WTC11 (cell line): ENCODE measurements around the gene UTP11. TPM values are rescaled to one million over a fixed set of nuclear protein-coding genes. Genes with fewer than 3 reads are reported as not detected.

Experiments
- ATAC-seq: fragments of 200-7000 bp; cut with Tn5 transposase; 2 replicates; pipeline ENCODE4 v1.10.0; 2021; ENCODE audit warnings: mild to moderate bottlenecking, moderate library complexity
- CTCF ChIA-PET: fragments of 300-600 bp; sonication (Branson Sonifier 250); formaldehyde crosslinking; loops from one replicate; lab custom pipeline; 2021; ENCODE audit warnings: antibody characterized with exemption; lab: Charles Lee
- POLR2A ChIA-PET: fragments of 350-600 bp; sonication (Branson Sonifier 250); formaldehyde crosslinking; loops from one replicate; lab custom pipeline; 2021; ENCODE audit warnings: antibody characterized with exemption; lab: Charles Lee
- DNase-seq: peaks from one replicate; pipeline ENCODE4 v3.0.0; 2021; ENCODE audit warnings: low spot score
- H3K27ac Mint-ChIP-seq: 2 replicates; pipeline ENCODE4 v1.8.0; 2021; ENCODE audit warnings: mixed read lengths
- H3K27me3 Mint-ChIP-seq: 2 replicates; pipeline ENCODE4 v1.8.0; 2021; ENCODE audit warnings: low read depth, mild to moderate bottlenecking, moderate library complexity, mixed read lengths
- H3K36me3 Mint-ChIP-seq: 2 replicates; pipeline ENCODE4 v1.8.0; 2021; ENCODE audit warnings: mixed read lengths
- H3K4me1 Mint-ChIP-seq: 2 replicates; pipeline ENCODE4 v1.8.0; 2022; ENCODE audit warnings: mixed read lengths
- H3K4me3 Mint-ChIP-seq: 2 replicates; pipeline ENCODE4 v1.8.0; 2021; ENCODE audit warnings: mild to moderate bottlenecking, moderate library complexity, mixed read lengths
- H3K9me3 Mint-ChIP-seq: 2 replicates; pipeline ENCODE4 v1.8.0; 2021; ENCODE audit warnings: mixed read lengths
- CREM ChIP-seq: sonication (generic); formaldehyde crosslinking; IDR thresholded peaks from 2 replicates; pipeline ENCODE4 v1.8.1; 2022; ENCODE audit warnings: mild to moderate bottlenecking, missing genetic modification reagents, moderate library complexity
- FOXK1 ChIP-seq: sonication (generic); formaldehyde crosslinking; IDR thresholded peaks from 2 replicates; pipeline ENCODE4 v1.8.0; 2022; ENCODE audit warnings: mild to moderate bottlenecking, moderate library complexity, missing genetic modification reagents
- FOXP1 ChIP-seq: sonication (generic); formaldehyde crosslinking; IDR thresholded peaks from 2 replicates; pipeline ENCODE4 v1.8.0; 2022; ENCODE audit warnings: missing genetic modification reagents, mild to moderate bottlenecking, moderate library complexity, borderline replicate concordance
- GABPB1 ChIP-seq: sonication (generic); formaldehyde crosslinking; IDR thresholded peaks from 2 replicates; pipeline ENCODE4 v1.8.1; 2023; ENCODE audit warnings: mild to moderate bottlenecking, missing genetic modification reagents
- GTF2I ChIP-seq: fragments of 250-450 bp; sonication (Bioruptor Pico); conservative IDR thresholded peaks from 2 replicates; pipeline ENCODE4 v1.4.0; 2021; ENCODE audit warnings: mild to moderate bottlenecking
- RORB ChIP-seq: fragments of 250-450 bp; sonication (Bioruptor Pico); IDR thresholded peaks from 2 replicates; pipeline ENCODE4 v1.9.0; 2021; ENCODE audit warnings: mild to moderate bottlenecking
- SMAD4 ChIP-seq: sonication (generic); formaldehyde crosslinking; IDR thresholded peaks from 2 replicates; pipeline ENCODE4 v1.8.0; 2022; ENCODE audit warnings: mild to moderate bottlenecking, missing genetic modification reagents
- SOX15 ChIP-seq: fragments of 250-450 bp; sonication (Bioruptor Pico); IDR thresholded peaks from 2 replicates; pipeline ENCODE4 v1.9.0; 2021; ENCODE audit warnings: mild to moderate bottlenecking
- ZBTB21 ChIP-seq: sonication (generic); formaldehyde crosslinking; IDR thresholded peaks from 2 replicates; pipeline ENCODE4 v1.8.1; 2023; ENCODE audit warnings: mild to moderate bottlenecking, missing genetic modification reagents, borderline replicate concordance
- ZNF396 ChIP-seq: fragments of 250-450 bp; sonication (Bioruptor Pico); IDR thresholded peaks from 2 replicates; pipeline ENCODE4 v1.8.0; 2021; ENCODE audit warnings: mild to moderate bottlenecking, moderate library complexity, borderline replicate concordance
- total RNA-seq: library from RNA; stranded (reverse); gene quantifications from 3 replicates; pipeline ENCODE4 v1.2.3, GENCODE V29; 2021
- TF ChIP-seq, protein P1 (sequence below): fragments of 250-450 bp; sonication (Bioruptor Pico); IDR thresholded peaks from 2 replicates; pipeline ENCODE4 v1.9.0; 2021; ENCODE audit warnings: mild to moderate bottlenecking
- TF ChIP-seq, protein P2 (sequence below): sonication (generic); formaldehyde crosslinking; IDR thresholded peaks from 2 replicates; pipeline ENCODE4 v1.8.1; 2023; ENCODE audit warnings: mild to moderate bottlenecking, missing genetic modification reagents, moderate library complexity
- TF ChIP-seq, protein P3 (sequence below): sonication (generic); formaldehyde crosslinking; IDR thresholded peaks from 2 replicates; pipeline ENCODE4 v1.8.0; 2023; ENCODE audit warnings: mild to moderate bottlenecking, missing genetic modification reagents
- TF ChIP-seq, protein P4 (sequence below): sonication (generic); formaldehyde crosslinking; IDR thresholded peaks from 2 replicates; pipeline ENCODE4 v1.8.1; 2023; ENCODE audit warnings: mild to moderate bottlenecking, missing genetic modification reagents, borderline replicate concordance
- TF ChIP-seq, protein P5 (sequence below): sonication (generic); formaldehyde crosslinking; IDR thresholded peaks from 2 replicates; pipeline ENCODE4 v1.8.1; 2022; ENCODE audit warnings: mild to moderate bottlenecking, moderate library complexity, missing genetic modification reagents
- TF ChIP-seq, protein P6 (sequence below): sonication (generic); formaldehyde crosslinking; IDR thresholded peaks from 2 replicates; pipeline ENCODE4 v1.8.0; 2022; ENCODE audit warnings: missing genetic modification reagents
- TF ChIP-seq, protein P7 (sequence below): sonication (generic); formaldehyde crosslinking; IDR thresholded peaks from 2 replicates; pipeline ENCODE4 v1.8.1; 2023; ENCODE audit warnings: mild to moderate bottlenecking, moderate library complexity, missing genetic modification reagents

UTP11 gene
- total RNA-seq, 1 experiment from 2014 or later = 42.2 TPM

DNA sequence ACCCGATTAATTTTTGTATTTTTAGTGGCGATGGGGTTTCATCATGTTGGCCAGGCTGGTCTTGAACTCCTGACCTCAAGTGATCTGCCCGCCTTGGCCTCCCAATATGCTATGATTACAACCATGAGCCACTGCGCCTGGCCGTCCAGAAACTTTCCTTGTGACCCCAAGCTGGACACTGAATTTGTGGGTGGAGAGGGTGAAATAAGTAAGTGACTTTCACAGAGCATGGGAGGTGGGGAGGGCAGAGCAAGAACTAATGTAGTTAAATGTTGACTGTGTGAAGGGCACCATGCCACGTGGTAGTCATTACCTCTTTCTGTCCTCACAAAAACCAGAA is 2.7 kb upstream of the UTP11 start (continued):
- TF ChIP-seq, protein P1, sequence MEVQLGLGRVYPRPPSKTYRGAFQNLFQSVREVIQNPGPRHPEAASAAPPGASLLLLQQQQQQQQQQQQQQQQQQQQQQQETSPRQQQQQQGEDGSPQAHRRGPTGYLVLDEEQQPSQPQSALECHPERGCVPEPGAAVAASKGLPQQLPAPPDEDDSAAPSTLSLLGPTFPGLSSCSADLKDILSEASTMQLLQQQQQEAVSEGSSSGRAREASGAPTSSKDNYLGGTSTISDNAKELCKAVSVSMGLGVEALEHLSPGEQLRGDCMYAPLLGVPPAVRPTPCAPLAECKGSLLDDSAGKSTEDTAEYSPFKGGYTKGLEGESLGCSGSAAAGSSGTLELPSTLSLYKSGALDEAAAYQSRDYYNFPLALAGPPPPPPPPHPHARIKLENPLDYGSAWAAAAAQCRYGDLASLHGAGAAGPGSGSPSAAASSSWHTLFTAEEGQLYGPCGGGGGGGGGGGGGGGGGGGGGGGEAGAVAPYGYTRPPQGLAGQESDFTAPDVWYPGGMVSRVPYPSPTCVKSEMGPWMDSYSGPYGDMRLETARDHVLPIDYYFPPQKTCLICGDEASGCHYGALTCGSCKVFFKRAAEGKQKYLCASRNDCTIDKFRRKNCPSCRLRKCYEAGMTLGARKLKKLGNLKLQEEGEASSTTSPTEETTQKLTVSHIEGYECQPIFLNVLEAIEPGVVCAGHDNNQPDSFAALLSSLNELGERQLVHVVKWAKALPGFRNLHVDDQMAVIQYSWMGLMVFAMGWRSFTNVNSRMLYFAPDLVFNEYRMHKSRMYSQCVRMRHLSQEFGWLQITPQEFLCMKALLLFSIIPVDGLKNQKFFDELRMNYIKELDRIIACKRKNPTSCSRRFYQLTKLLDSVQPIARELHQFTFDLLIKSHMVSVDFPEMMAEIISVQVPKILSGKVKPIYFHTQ (CRISPR knock-in tag) = no peak
- TF ChIP-seq GTF2I (CRISPR knock-in tag) (no peak), FOXP1 (no peak)
- TF ChIP-seq, protein P2, sequence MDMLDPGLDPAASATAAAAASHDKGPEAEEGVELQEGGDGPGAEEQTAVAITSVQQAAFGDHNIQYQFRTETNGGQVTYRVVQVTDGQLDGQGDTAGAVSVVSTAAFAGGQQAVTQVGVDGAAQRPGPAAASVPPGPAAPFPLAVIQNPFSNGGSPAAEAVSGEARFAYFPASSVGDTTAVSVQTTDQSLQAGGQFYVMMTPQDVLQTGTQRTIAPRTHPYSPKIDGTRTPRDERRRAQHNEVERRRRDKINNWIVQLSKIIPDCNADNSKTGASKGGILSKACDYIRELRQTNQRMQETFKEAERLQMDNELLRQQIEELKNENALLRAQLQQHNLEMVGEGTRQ (CRISPR knock-in tag) = no peak
- TF ChIP-seq, all 79 proteins: peak for 0

DNA sequence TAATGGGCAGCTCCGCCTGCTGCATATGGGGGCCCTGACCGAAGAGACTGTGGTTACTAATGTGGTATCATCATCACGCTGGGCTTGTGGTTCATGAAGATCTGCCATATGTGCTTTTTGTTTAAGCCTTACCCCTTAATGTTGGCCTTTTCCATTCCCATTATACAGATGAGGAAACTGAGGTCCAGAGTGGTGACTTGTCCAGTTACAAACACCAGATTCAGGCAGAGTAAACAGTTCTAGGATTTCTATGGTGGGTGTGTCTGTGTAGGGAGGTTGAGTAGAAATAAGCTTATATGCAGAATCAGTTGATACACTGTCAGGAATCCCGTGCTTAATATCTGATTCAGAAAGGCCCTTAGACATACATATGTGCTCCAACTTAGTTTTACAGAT is 691 bp downstream of the UTP11 start:
- Mint-ChIP-seq H3K27ac (peak overlapping the region; percentile 94), H3K36me3 (peaks cover 20% of the 10 kb centered on the region), H3K27me3 (peaks cover 9% of the 10 kb centered on the region), H3K9me3 (peaks cover 3% of the 10 kb centered on the region; the same call in 1 of the 2 replicates), H3K4me1 (peaks cover 21% of the 10 kb centered on the region), H3K4me3 (peak overlapping the region; percentile 95)
- ChIA-PET POLR2A (interaction anchor here (0.9 to 1.1 kb wide), 3 partner anchors 17 to 24 kb away, joined by 3 to 5 read pairs (median 4); partner anchors contain the start of gene SF3A3), CTCF (interaction anchor here (0.9 to 1.6 kb wide), 2 partner anchors 16 to 489 kb away, joined by 4 read pairs; no protein-coding TSS in a partner anchor)
- ATAC-seq = no peak
- no peak for DNase-seq
- TF ChIP-seq RORB (CRISPR knock-in tag) = no peak
- TF ChIP-seq ZBTB21 = no peak
- no peak for TF ChIP-seq FOXK1 (CRISPR knock-in tag)
- no peak for TF ChIP-seq ZNF396 (CRISPR knock-in tag)
- TF ChIP-seq, protein P3, sequence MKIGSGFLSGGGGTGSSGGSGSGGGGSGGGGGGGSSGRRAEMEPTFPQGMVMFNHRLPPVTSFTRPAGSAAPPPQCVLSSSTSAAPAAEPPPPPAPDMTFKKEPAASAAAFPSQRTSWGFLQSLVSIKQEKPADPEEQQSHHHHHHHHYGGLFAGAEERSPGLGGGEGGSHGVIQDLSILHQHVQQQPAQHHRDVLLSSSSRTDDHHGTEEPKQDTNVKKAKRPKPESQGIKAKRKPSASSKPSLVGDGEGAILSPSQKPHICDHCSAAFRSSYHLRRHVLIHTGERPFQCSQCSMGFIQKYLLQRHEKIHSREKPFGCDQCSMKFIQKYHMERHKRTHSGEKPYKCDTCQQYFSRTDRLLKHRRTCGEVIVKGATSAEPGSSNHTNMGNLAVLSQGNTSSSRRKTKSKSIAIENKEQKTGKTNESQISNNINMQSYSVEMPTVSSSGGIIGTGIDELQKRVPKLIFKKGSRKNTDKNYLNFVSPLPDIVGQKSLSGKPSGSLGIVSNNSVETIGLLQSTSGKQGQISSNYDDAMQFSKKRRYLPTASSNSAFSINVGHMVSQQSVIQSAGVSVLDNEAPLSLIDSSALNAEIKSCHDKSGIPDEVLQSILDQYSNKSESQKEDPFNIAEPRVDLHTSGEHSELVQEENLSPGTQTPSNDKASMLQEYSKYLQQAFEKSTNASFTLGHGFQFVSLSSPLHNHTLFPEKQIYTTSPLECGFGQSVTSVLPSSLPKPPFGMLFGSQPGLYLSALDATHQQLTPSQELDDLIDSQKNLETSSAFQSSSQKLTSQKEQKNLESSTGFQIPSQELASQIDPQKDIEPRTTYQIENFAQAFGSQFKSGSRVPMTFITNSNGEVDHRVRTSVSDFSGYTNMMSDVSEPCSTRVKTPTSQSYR (CRISPR knock-in tag) = no peak
- TF ChIP-seq, protein P4, sequence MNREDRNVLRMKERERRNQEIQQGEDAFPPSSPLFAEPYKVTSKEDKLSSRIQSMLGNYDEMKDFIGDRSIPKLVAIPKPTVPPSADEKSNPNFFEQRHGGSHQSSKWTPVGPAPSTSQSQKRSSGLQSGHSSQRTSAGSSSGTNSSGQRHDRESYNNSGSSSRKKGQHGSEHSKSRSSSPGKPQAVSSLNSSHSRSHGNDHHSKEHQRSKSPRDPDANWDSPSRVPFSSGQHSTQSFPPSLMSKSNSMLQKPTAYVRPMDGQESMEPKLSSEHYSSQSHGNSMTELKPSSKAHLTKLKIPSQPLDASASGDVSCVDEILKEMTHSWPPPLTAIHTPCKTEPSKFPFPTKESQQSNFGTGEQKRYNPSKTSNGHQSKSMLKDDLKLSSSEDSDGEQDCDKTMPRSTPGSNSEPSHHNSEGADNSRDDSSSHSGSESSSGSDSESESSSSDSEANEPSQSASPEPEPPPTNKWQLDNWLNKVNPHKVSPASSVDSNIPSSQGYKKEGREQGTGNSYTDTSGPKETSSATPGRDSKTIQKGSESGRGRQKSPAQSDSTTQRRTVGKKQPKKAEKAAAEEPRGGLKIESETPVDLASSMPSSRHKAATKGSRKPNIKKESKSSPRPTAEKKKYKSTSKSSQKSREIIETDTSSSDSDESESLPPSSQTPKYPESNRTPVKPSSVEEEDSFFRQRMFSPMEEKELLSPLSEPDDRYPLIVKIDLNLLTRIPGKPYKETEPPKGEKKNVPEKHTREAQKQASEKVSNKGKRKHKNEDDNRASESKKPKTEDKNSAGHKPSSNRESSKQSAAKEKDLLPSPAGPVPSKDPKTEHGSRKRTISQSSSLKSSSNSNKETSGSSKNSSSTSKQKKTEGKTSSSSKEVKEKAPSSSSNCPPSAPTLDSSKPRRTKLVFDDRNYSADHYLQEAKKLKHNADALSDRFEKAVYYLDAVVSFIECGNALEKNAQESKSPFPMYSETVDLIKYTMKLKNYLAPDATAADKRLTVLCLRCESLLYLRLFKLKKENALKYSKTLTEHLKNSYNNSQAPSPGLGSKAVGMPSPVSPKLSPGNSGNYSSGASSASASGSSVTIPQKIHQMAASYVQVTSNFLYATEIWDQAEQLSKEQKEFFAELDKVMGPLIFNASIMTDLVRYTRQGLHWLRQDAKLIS (CRISPR knock-in tag) = no peak
- no peak for TF ChIP-seq CREM (CRISPR knock-in tag)
- TF ChIP-seq GABPB1 (CRISPR knock-in tag) = no peak
- no peak for TF ChIP-seq SOX15
- TF ChIP-seq, protein P5, sequence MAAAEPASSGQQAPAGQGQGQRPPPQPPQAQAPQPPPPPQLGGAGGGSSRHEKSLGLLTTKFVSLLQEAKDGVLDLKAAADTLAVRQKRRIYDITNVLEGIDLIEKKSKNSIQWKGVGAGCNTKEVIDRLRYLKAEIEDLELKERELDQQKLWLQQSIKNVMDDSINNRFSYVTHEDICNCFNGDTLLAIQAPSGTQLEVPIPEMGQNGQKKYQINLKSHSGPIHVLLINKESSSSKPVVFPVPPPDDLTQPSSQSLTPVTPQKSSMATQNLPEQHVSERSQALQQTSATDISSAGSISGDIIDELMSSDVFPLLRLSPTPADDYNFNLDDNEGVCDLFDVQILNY (CRISPR knock-in tag) = no peak
- TF ChIP-seq, protein P6, sequence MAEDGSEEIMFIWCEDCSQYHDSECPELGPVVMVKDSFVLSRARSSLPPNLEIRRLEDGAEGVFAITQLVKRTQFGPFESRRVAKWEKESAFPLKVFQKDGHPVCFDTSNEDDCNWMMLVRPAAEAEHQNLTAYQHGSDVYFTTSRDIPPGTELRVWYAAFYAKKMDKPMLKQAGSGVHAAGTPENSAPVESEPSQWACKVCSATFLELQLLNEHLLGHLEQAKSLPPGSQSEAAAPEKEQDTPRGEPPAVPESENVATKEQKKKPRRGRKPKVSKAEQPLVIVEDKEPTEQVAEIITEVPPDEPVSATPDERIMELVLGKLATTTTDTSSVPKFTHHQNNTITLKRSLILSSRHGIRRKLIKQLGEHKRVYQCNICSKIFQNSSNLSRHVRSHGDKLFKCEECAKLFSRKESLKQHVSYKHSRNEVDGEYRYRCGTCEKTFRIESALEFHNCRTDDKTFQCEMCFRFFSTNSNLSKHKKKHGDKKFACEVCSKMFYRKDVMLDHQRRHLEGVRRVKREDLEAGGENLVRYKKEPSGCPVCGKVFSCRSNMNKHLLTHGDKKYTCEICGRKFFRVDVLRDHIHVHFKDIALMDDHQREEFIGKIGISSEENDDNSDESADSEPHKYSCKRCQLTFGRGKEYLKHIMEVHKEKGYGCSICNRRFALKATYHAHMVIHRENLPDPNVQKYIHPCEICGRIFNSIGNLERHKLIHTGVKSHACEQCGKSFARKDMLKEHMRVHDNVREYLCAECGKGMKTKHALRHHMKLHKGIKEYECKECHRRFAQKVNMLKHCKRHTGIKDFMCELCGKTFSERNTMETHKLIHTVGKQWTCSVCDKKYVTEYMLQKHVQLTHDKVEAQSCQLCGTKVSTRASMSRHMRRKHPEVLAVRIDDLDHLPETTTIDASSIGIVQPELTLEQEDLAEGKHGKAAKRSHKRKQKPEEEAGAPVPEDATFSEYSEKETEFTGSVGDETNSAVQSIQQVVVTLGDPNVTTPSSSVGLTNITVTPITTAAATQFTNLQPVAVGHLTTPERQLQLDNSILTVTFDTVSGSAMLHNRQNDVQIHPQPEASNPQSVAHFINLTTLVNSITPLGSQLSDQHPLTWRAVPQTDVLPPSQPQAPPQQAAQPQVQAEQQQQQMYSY (CRISPR knock-in tag) = no peak
- TF ChIP-seq SMAD4 (CRISPR knock-in tag) = no peak
- TF ChIP-seq, protein P7, sequence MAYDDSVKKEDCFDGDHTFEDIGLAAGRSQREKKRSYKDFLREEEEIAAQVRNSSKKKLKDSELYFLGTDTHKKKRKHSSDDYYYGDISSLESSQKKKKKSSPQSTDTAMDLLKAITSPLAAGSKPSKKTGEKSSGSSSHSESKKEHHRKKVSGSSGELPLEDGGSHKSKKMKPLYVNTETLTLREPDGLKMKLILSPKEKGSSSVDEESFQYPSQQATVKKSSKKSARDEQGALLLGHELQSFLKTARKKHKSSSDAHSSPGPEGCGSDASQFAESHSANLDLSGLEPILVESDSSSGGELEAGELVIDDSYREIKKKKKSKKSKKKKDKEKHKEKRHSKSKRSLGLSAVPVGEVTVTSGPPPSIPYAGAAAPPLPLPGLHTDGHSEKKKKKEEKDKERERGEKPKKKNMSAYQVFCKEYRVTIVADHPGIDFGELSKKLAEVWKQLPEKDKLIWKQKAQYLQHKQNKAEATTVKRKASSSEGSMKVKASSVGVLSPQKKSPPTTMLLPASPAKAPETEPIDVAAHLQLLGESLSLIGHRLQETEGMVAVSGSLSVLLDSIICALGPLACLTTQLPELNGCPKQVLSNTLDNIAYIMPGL (CRISPR knock-in tag) = no peak
